Endothelial cell of umbilical vein (primary cell): Measurements from ENCODE around the gene ZSWIM6. TPM values are rescaled to one million over a fixed set of nuclear protein-coding genes. Genes with fewer than 3 reads are reported as not detected.

Experiments
- BruUV-seq: library from RNA; stranded (reverse); fragments of 400-500 nt; replicated peaks from 2 replicates; lab custom pipeline; 2021; lab: Mats Ljungman, UMichigan
- CTCF ChIA-PET: fragments of 300-600, 350-600 bp; sonication (Branson Sonifier 250); formaldehyde crosslinking; loops from one replicate; lab custom pipeline; 2021; ENCODE audit warnings: antibody characterized with exemption, inconsistent platforms; lab: Charles Lee
- POLR2A ChIA-PET: fragments of 300-600, 350-600 bp; sonication (Branson Sonifier 250); formaldehyde crosslinking; loops from one replicate; lab custom pipeline; 2021; ENCODE audit warnings: antibody characterized with exemption, inconsistent platforms; lab: Charles Lee
- DNase-seq: peaks from one replicate; pipeline ENCODE4 v3.0.0-alpha.2; 2011; ENCODE audit warnings: low read depth, low spot score
- FAIRE-seq: peaks from 2 replicates; lab custom pipeline; 2011; peaks lifted over from hg19 to GRCh38; lab: Jason Lieb, UNC
- H2AFZ ChIP-seq: 2 replicates; pipeline ENCODE4 v1.6.0; 2012; ENCODE audit warnings: low read depth, low read length, control low read depth, inconsistent platforms
- H3K27ac ChIP-seq: 2 replicates; pipeline ENCODE4 v1.5.1; 2011; ENCODE audit warnings: low read depth, mild to moderate bottlenecking, control low read depth, low read length, moderate library complexity; ENCODE audit not compliant: insufficient read depth
- H3K27me3 ChIP-seq, 2 experiments: 2 replicates each; pipeline versions ENCODE4 v1.6.0 to v1.6.1; 2011; ENCODE audit warnings: low read length in 2 of 2, mixed read lengths in 1 of 2; ENCODE audit not compliant: control insufficient read depth in 2 of 2, insufficient read depth in 2 of 2
- H3K36me3 ChIP-seq, 2 experiments: 2 replicates in 1 of 2; 3 replicates in 1 of 2; pipeline ENCODE4 v1.5.1; 2011; ENCODE audit warnings: low read length in 2 of 2, mild to moderate bottlenecking in 1 of 2, moderate library complexity in 1 of 2; ENCODE audit not compliant: control insufficient read depth in 2 of 2, insufficient read depth in 2 of 2; ENCODE audit errors: extremely low read depth in 1 of 2
- H3K4me1 ChIP-seq: 3 replicates; pipeline ENCODE4 v1.5.1; 2011; ENCODE audit warnings: mild to moderate bottlenecking, low read length; ENCODE audit not compliant: control insufficient read depth, insufficient read depth; ENCODE audit errors: extremely low read depth
- H3K4me2 ChIP-seq: 2 replicates; pipeline ENCODE4 v1.6.1; 2011; ENCODE audit warnings: low read length, control low read depth, mixed read lengths; ENCODE audit not compliant: insufficient read depth
- H3K4me3 ChIP-seq, 3 experiments: fragments of 200-600 bp in 1 of 3; sonication (generic), shearing (Covaris generic) in 1 of 3; replicated peaks in 1 of 3; 2 replicates each; pipeline ENCODE4 v1.5.1; 2011 to 2016; ENCODE audit warnings: control low read depth in 3 of 3, low read length in 3 of 3, mild to moderate bottlenecking in 2 of 3, inconsistent platforms in 1 of 3, low read depth in 1 of 3, moderate library complexity in 1 of 3; ENCODE audit not compliant: insufficient read depth in 1 of 3
- H3K79me2 ChIP-seq: 2 replicates; pipeline ENCODE4 v1.6.0; 2012; ENCODE audit warnings: low read length, inconsistent platforms; ENCODE audit not compliant: control insufficient read depth, insufficient read depth
- H3K9ac ChIP-seq: replicated peaks from 2 replicates; pipeline ENCODE3; 2011; ENCODE audit warnings: low read length, control low read depth; ENCODE audit not compliant: insufficient read depth; ENCODE audit errors: extremely low read depth
- H3K9me1 ChIP-seq: replicated peaks from 3 replicates; pipeline ENCODE4 v1.6.0; 2011; ENCODE audit warnings: mild to moderate bottlenecking, low read length; ENCODE audit not compliant: control insufficient read depth, insufficient read depth; ENCODE audit errors: extremely low read depth
- H3K9me3 ChIP-seq: replicated peaks from 2 replicates; pipeline ENCODE4 v1.5.1; 2012; ENCODE audit warnings: low read length, inconsistent platforms; ENCODE audit not compliant: control insufficient read depth, insufficient read depth
- H4K20me1 ChIP-seq: replicated peaks from 2 replicates; pipeline ENCODE3; 2011; ENCODE audit warnings: mild to moderate bottlenecking, low read length; ENCODE audit not compliant: control insufficient read depth, insufficient read depth; ENCODE audit errors: extremely low read depth
- EZH2 ChIP-seq: IDR thresholded peaks from 2 replicates; pipeline ENCODE4 v1.6.1; 2012; ENCODE audit warnings: borderline replicate concordance, low read depth, mild to moderate bottlenecking, moderate library complexity, low read length, inconsistent platforms; ENCODE audit not compliant: severe bottlenecking
- FOS ChIP-seq: IDR thresholded peaks from 2 replicates; pipeline ENCODE4 v1.6.1; 2011; ENCODE audit warnings: mild to moderate bottlenecking, low read length, moderate library complexity, borderline replicate concordance; ENCODE audit not compliant: insufficient read depth
- GATA2 ChIP-seq: IDR thresholded peaks from 2 replicates; pipeline ENCODE4 v1.7.0; 2011; ENCODE audit warnings: low read depth, mild to moderate bottlenecking, moderate library complexity, mixed read lengths, low read length; ENCODE audit not compliant: insufficient read length, insufficient read depth
- JUN ChIP-seq: IDR thresholded peaks from 2 replicates; pipeline ENCODE4 v1.6.1; 2011; ENCODE audit warnings: borderline replicate concordance, low read depth; ENCODE audit not compliant: insufficient read length, insufficient read depth
- MYC ChIP-seq: IDR thresholded peaks from one replicate; pipeline ENCODE4 v1.6.1; 2011; ENCODE audit warnings: mild to moderate bottlenecking, low read depth, low read length
- POLR2A ChIP-seq: IDR thresholded peaks from 2 replicates; pipeline ENCODE4 v1.6.1; 2012; ENCODE audit warnings: low read depth, mild to moderate bottlenecking, control low read depth, low read length
- POLR2AphosphoS5 ChIP-seq: IDR thresholded peaks from 2 replicates; pipeline ENCODE4 v1.6.1; 2012; ENCODE audit warnings: low read depth, mild to moderate bottlenecking, control low read depth, low read length, moderate library complexity; ENCODE audit not compliant: insufficient read depth
- dilution Hi-C: fragments of 300-500 bp; cut with MboI; formaldehyde crosslinking; loops from one replicate; pipeline ENCODE4 v1.15.0; 2019; ENCODE audit warnings: low sequenced_read_pairs; ENCODE audit not compliant: extremely low pct_ligation_motif_present
- intact Hi-C: fragments of 100-400 bp; cut with micrococcal nuclease; formaldehyde crosslinking; loops from one replicate; pipeline ENCODE4 v1.10.0; 2022
- polyA plus RNA-seq, 4 experiments: library from polyadenylated mRNA; depleted of rRNA in 3 of 4; stranded (reverse) in 3 of 4; unstranded in 1 of 4; fragments of >200 nt; gene quantifications; 2 replicates each; pipeline versions ENCODE4 v1.2.1 to v1.2.3, GENCODE V29; 2011 to 2012; ENCODE audit warnings: missing spikeins in 1 of 4
- total RNA-seq: library from RNA; stranded (reverse); gene quantifications from 2 replicates; pipeline ENCODE4 v1.2.3, GENCODE V29; 2021
- TF ChIP-seq, protein P1 (sequence below): IDR thresholded peaks from 2 replicates; pipeline ENCODE4 v1.6.1; 2011; ENCODE audit not compliant: insufficient read depth, insufficient read length
- TF ChIP-seq, protein P2 (sequence below), 2 donors: IDR thresholded peaks; 1 replicate in 1 of 2; 2 replicates in 1 of 2; pipeline ENCODE4 v1.5.1; 2011; ENCODE audit warnings: low read length in 2 of 2, mild to moderate bottlenecking in 2 of 2, moderate library complexity in 2 of 2, control low read depth in 1 of 2, inconsistent platforms in 1 of 2, low read depth in 1 of 2; ENCODE audit not compliant: insufficient read depth in 1 of 2; ENCODE audit errors: extremely low read depth in 1 of 2

ZSWIM6 gene
- total and polyA plus RNA-seq, 2 donors (not counting 3 experiments of a cell fraction or from before 2014, with no cell fraction given): 14.9 to 25.3 TPM

GRCh38 chr5:61386045-61386800 is 54.2 kb downstream of the ZSWIM6 start:
- H3K36me3 ChIP-seq: no peaks in the 10 kb centered on the region
- H3K4me1 ChIP-seq: no peaks in the 10 kb centered on the region
- H3K4me2 ChIP-seq: no peak overlapping the region
- DNase-seq (no peak), FAIRE-seq (no peak)
- dilution Hi-C loops: no loop called here
- no peak overlapping the region for H3K4me3 ChIP-seq
- H3K9me3 ChIP-seq: no peaks in the 10 kb centered on the region
- CTCF ChIA-PET: interaction anchor here (1.2 kb wide), 1 partner anchor 8 kb away, joined by 3 read pairs; no protein-coding TSS in a partner anchor
- POLR2A ChIA-PET: no interaction called here
- H3K79me2 ChIP-seq: peaks cover 90% of the 10 kb centered on the region
- H4K20me1 ChIP-seq: peaks cover 8% of the 10 kb centered on the region
- no peak overlapping the region for H3K9ac ChIP-seq
- no peaks in the 10 kb centered on the region for H3K27me3 ChIP-seq
- TF ChIP-seq MYC (no peak), POLR2AphosphoS5 (no peak), JUN (no peak), GATA2 (no peak), POLR2A (no peak), FOS (no peak), EZH2 (no peak)
- TF ChIP-seq, protein P1, sequence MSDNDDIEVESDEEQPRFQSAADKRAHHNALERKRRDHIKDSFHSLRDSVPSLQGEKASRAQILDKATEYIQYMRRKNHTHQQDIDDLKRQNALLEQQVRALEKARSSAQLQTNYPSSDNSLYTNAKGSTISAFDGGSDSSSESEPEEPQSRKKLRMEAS: no peak
- TF ChIP-seq, protein P2, sequence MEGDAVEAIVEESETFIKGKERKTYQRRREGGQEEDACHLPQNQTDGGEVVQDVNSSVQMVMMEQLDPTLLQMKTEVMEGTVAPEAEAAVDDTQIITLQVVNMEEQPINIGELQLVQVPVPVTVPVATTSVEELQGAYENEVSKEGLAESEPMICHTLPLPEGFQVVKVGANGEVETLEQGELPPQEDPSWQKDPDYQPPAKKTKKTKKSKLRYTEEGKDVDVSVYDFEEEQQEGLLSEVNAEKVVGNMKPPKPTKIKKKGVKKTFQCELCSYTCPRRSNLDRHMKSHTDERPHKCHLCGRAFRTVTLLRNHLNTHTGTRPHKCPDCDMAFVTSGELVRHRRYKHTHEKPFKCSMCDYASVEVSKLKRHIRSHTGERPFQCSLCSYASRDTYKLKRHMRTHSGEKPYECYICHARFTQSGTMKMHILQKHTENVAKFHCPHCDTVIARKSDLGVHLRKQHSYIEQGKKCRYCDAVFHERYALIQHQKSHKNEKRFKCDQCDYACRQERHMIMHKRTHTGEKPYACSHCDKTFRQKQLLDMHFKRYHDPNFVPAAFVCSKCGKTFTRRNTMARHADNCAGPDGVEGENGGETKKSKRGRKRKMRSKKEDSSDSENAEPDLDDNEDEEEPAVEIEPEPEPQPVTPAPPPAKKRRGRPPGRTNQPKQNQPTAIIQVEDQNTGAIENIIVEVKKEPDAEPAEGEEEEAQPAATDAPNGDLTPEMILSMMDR (IDR thresholded peaks at IDR 0.05; ENCODE audit: extremely low read depth in 1 of 2, insufficient read depth in 1 of 2, low read depth in 1 of 2, low read length in 2 of 2): no peak
- no TSS peak for BruUV-seq
- no peak overlapping the region for H3K27ac ChIP-seq
- no peak overlapping the region for H2AFZ ChIP-seq
- intact Hi-C loops: no loop called here
- no peaks in the 10 kb centered on the region for H3K9me1 ChIP-seq
